Lower leg skin (tissue), 3 donors: ENCODE measurements around the gene RARRES2.

Experiments
- CTCF ChIP-seq, 3 donors: fragments of 450-650 bp; IDR thresholded peaks; one replicate each; pipeline ENCODE4 v1.5.1; 2016; ENCODE audit warnings: antibody characterized with exemption in 3 of 3, mild to moderate bottlenecking in 3 of 3, moderate library complexity in 2 of 3
- POLR2A ChIP-seq, 2 donors: fragments of 450-650 bp; IDR thresholded peaks; one replicate each; pipeline ENCODE4 v1.6.1; 2016 to 2017; ENCODE audit warnings: antibody characterized with exemption in 2 of 2, mild to moderate bottlenecking in 1 of 2, moderate library complexity in 1 of 2

GRCh38 chr7:150313870-150314269 lies 27.6 kb downstream of the RARRES2 start:
- TF ChIP-seq CTCF (IDR thresholded peaks at IDR 0.05) (no peak), POLR2A (IDR thresholded peaks at IDR 0.05) (no peak)
